Skeletal muscle satellite cell (primary cell): ENCODE data around the gene KANSL1.
"Not testable (repeated sequence)": the region's sequence is repeated elsewhere in the genome, so short reads cannot be mapped to it uniquely, and the experiment has no call there.

Experiments
- H3K27me3 ChIP-seq: 2 replicates; pipeline ENCODE4 v1.7.0; 2013; ENCODE audit warnings: low read length; ENCODE audit not compliant: control insufficient read depth, insufficient read depth
- H3K36me3 ChIP-seq: 2 replicates; pipeline ENCODE4 v1.7.0; 2013; ENCODE audit warnings: mild to moderate bottlenecking, control low read depth, low read length; ENCODE audit not compliant: insufficient read depth
- H3K4me1 ChIP-seq: 2 replicates; pipeline ENCODE4 v1.7.0; 2013; ENCODE audit warnings: low read length; ENCODE audit not compliant: control insufficient read depth, insufficient read depth
- H3K4me2 ChIP-seq: 2 replicates; pipeline ENCODE4 v1.7.0; 2013; ENCODE audit warnings: mild to moderate bottlenecking, low read length
- H3K4me3 ChIP-seq: 2 replicates; pipeline ENCODE4 v1.7.0; 2013; ENCODE audit warnings: low read length
- H3K9ac ChIP-seq: 2 replicates; pipeline ENCODE4 v1.7.0; 2013; ENCODE audit warnings: mild to moderate bottlenecking, low read depth, low read length, moderate library complexity
- H3K9me3 ChIP-seq: replicated peaks from 2 replicates; pipeline ENCODE4 v1.7.0; 2013; ENCODE audit warnings: mild to moderate bottlenecking, control low read depth, low read length

The KANSL1 gene

GRCh38 chr17:46023783-46024388, 169.3 kb downstream of the KANSL1 start:
- Histone ChIP-seq H3K9ac (no peak overlapping the region), H3K4me2 (no peak overlapping the region), H3K4me3 (no peak overlapping the region), H3K4me1 (no peaks in the 10 kb centered on the region), H3K36me3 (peaks cover 29% of the 10 kb centered on the region), H3K9me3 (no peaks in the 10 kb centered on the region), H3K27me3 (no peaks in the 10 kb centered on the region)

- not testable (repeated sequence) for H3K27me3 ChIP-seq, H3K9ac ChIP-seq, H3K4me3 ChIP-seq, H3K4me2 ChIP-seq, H3K4me1 ChIP-seq, H3K9me3 ChIP-seq
- H3K36me3 ChIP-seq = peaks cover 25% of the 10 kb centered on the region
Observed at GRCh38 chr17:46023366-46023765, 169.9 kb downstream of the KANSL1 start.

GRCh38 chr17:46020998-46021397, 172.2 kb downstream of the KANSL1 start:
- Histone ChIP-seq H3K9ac (no peak overlapping the region), H3K27me3 (no peaks in the 10 kb centered on the region), H3K9me3 (no peaks in the 10 kb centered on the region), H3K4me2 (no peak overlapping the region), H3K36me3 (peaks cover 11% of the 10 kb centered on the region), H3K4me1 (no peaks in the 10 kb centered on the region), H3K4me3 (no peak overlapping the region)

- Histone ChIP-seq H3K4me3 (no peak overlapping the region), H3K27me3 (no peaks in the 10 kb centered on the region), H3K9ac (no peak overlapping the region), H3K36me3 (peaks cover 7% of the 10 kb centered on the region), H3K4me2 (no peak overlapping the region), H3K4me1 (no peaks in the 10 kb centered on the region), H3K9me3 (no peaks in the 10 kb centered on the region)
Observed at GRCh38 chr17:46020023-46020761, 173.0 kb downstream of the KANSL1 start.

GRCh38 chr17:46019408-46019925, 173.8 kb downstream of the KANSL1 start:
- not testable (repeated sequence) for H3K9me3 ChIP-seq, H3K36me3 ChIP-seq, H3K4me3 ChIP-seq, H3K4me1 ChIP-seq, H3K4me2 ChIP-seq, H3K9ac ChIP-seq, H3K27me3 ChIP-seq

- H3K9me3 ChIP-seq = no peaks in the 10 kb centered on the region
Observed at GRCh38 chr17:46013502-46014165, 179.6 kb downstream of the KANSL1 start.

GRCh38 chr17:46013127-46013501, 180.1 kb downstream of the KANSL1 start:
- no peaks in the 10 kb centered on the region for H3K9me3 ChIP-seq
- H3K27me3 ChIP-seq = no peaks in the 10 kb centered on the region
- H3K4me3 ChIP-seq = no peak overlapping the region
- no peak overlapping the region for H3K9ac ChIP-seq
- no peak overlapping the region for H3K4me2 ChIP-seq
- peaks cover 18% of the 10 kb centered on the region for H3K4me1 ChIP-seq
- no peaks in the 10 kb centered on the region for H3K36me3 ChIP-seq

More at GRCh38 chr17:46013502-46014165, 179.6 kb downstream of the KANSL1 start:
- Histone ChIP-seq H3K9ac (no peak overlapping the region), H3K27me3 (no peaks in the 10 kb centered on the region), H3K36me3 (no peaks in the 10 kb centered on the region), H3K4me3 (no peak overlapping the region), H3K4me1 (peaks cover 18% of the 10 kb centered on the region), H3K4me2 (no peak overlapping the region)

- Histone ChIP-seq H3K36me3 (no peaks in the 10 kb centered on the region), H3K4me3 (no peak overlapping the region), H3K27me3 (no peaks in the 10 kb centered on the region), H3K9me3 (no peaks in the 10 kb centered on the region), H3K4me1 (peaks cover 18% of the 10 kb centered on the region), H3K4me2 (no peak overlapping the region), H3K9ac (no peak overlapping the region)
Observed at GRCh38 chr17:46012506-46013079, 180.6 kb downstream of the KANSL1 start.

- H3K36me3 ChIP-seq = no peaks in the 10 kb centered on the region
- no peaks in the 10 kb centered on the region for H3K9me3 ChIP-seq
- no peak overlapping the region for H3K4me2 ChIP-seq
- H3K9ac ChIP-seq = no peak overlapping the region
- no peaks in the 10 kb centered on the region for H3K27me3 ChIP-seq
- no peak overlapping the region for H3K4me3 ChIP-seq
- peaks cover 18% of the 10 kb centered on the region for H3K4me1 ChIP-seq
Observed at GRCh38 chr17:46011711-46012505, 181.3 kb downstream of the KANSL1 start.

- Histone ChIP-seq H3K9ac (no peak overlapping the region), H3K4me1 (peaks cover 18% of the 10 kb centered on the region), H3K4me2 (peak overlapping the region; percentile 68), H3K36me3 (no peaks in the 10 kb centered on the region), H3K4me3 (no peak overlapping the region), H3K27me3 (no peaks in the 10 kb centered on the region), H3K9me3 (no peaks in the 10 kb centered on the region)
Observed at GRCh38 chr17:46010597-46011186, 182.5 kb downstream of the KANSL1 start.
